Adrenal gland (tissue), 12 donors: ENCODE measurements around the gene PDZRN3. TPM values are rescaled to one million over a fixed set of nuclear protein-coding genes. Genes with fewer than 3 reads are reported as not detected.

Experiments
- DNase-seq, 7 donors: peaks; one replicate each; pipeline ENCODE4 v3.0.0-alpha.2; 2019 to 2020
- H3K27ac ChIP-seq, 5 donors: fragments of 200-600 bp; sonication (generic) in 4 of 5; 1 replicate in 3 of 5; 2 replicates in 2 of 5; pipeline versions ENCODE4 v1.5.1 to v1.8.0; 2016 to 2020; ENCODE audit warnings: mild to moderate bottlenecking in 1 of 5
- H3K27me3 ChIP-seq: fragments of 200-600 bp; 2 replicates; pipeline ENCODE4 v1.8.0; 2021
- H3K36me3 ChIP-seq, 2 donors: fragments of 200-600 bp; replicated peaks in 1 of 2; 1 replicate in 1 of 2; 2 replicates in 1 of 2; pipeline versions ENCODE4 v1.5.1 to v1.8.0; 2018 to 2022
- H3K4me1 ChIP-seq, 2 donors: fragments of 200-600 bp; replicated peaks in 1 of 2; 1 replicate in 1 of 2; 2 replicates in 1 of 2; pipeline versions ENCODE4 v1.5.1 to v1.8.0; 2018 to 2021
- H3K4me3 ChIP-seq, 4 donors: fragments of 200-600 bp; sonication (generic) in 3 of 4; one replicate each; pipeline ENCODE4 v1.5.1; 2016 to 2018
- H3K9me3 ChIP-seq, 3 donors: fragments of 200-600 bp; sonication (generic) in 1 of 3; replicated peaks in 1 of 3; 1 replicate in 2 of 3; 2 replicates in 1 of 3; pipeline versions ENCODE4 v1.5.1 to v1.8.0; 2016 to 2021
- CTCF ChIP-seq, 6 experiments: fragments of 450-650 bp in 4 of 6; fragments of 200-600 bp in 2 of 6; sonication (generic) in 1 of 6; IDR thresholded peaks; 1 replicate in 5 of 6; 2 replicates in 1 of 6; pipeline versions ENCODE4 v1.5.1 to v1.8.0; 2016 to 2021; ENCODE audit warnings: antibody characterized with exemption in 6 of 6, mild to moderate bottlenecking in 2 of 6, moderate library complexity in 1 of 6
- POLR2A ChIP-seq, 2 donors: fragments of 450-650 bp; IDR thresholded peaks; one replicate each; pipeline ENCODE4 v1.6.1; 2017; ENCODE audit warnings: antibody characterized with exemption in 2 of 2, mild to moderate bottlenecking in 2 of 2, moderate library complexity in 1 of 2
- WGBS, 4 donors: extraction: QIAGEN DNeasy Blood & Tissue Kit in 2 of 4; methylation state at CpG; one replicate each; pipeline versions ENCODE4 v1.1.5 to v1.1.7; 2013 to 2017; 5-methylcytosine and 5-hydroxymethylcytosine counted together
- intact Hi-C, 2 donors: fragments of 100-400 bp; cut with DNase I; formaldehyde crosslinking; loops; one replicate each; pipeline versions ENCODE4 v1.14.1 to v1.15.0; 2022 to 2023
- polyA plus RNA-seq, 3 donors: library from polyadenylated mRNA; stranded (reverse); fragments of 200-250 nt in 2 of 3; fragments of 350-450 nt in 1 of 3; fragmentation: Illumina TruSeq in 1 of 3; extraction: RNeasy Lipid Tissue Mini Kit (QIAGEN cat#74804) in 1 of 3; gene quantifications; one replicate each; pipeline ENCODE4 v1.2.3, GENCODE V29; 2013 to 2014
- total RNA-seq, 9 donors: library from RNA; depleted of rRNA in 4 of 9; stranded (reverse); fragments of >200 nt in 4 of 9; fragments of 120-200 nt in 1 of 9; fragmentation: NEBNext Ultra II Directional in 1 of 9; extraction: Animal tissue kit (Norgen Biotek cat#: 25700) in 1 of 9; gene quantifications; one replicate each; pipeline versions ENCODE4 v1.1.0 to v1.2.4, GENCODE V29; 2013 to 2023
- donor health status: healthy with polysubstance abuse.
- donor health status: Bipolar disorder and iron deficiency.
- donor health status: DM: yes; HTN: yes; CAD: no.
- donor health status: DM: no; HTN: no; CAD: no.
- donor health status: DM: no; HTN: no; CAD: no.
- donor health status: DM: yes; HTN: yes; CAD: no.

Gene PDZRN3
- total and polyA plus RNA-seq, 12 donors = 11.5 to 126 (median 64.1) TPM

- no peaks in the 10 kb centered on the region for H3K9me3 ChIP-seq
- TF ChIP-seq POLR2A (IDR thresholded peaks at IDR 0.05) = no peak
- no peak for TF ChIP-seq CTCF (IDR thresholded peaks at IDR 0.05)
- intact Hi-C loops = no loop called here
- H3K27ac ChIP-seq = peak overlapping the region in 1 of 5 donors; percentile 53
- 55 to 76% (median 72%) methylated on average over 6 to 7 of the region's 7 CpGs for WGBS, 4 donors
- no peaks in the 10 kb centered on the region for H3K36me3 ChIP-seq
- no peak overlapping the region for H3K4me3 ChIP-seq
- DNase-seq = no peak
- peaks cover 0 to 16% of the 10 kb centered on the region in 2 donors for H3K4me1 ChIP-seq
- H3K27me3 ChIP-seq = no peaks in the 10 kb centered on the region
These were observed 198.1 kb downstream of the PDZRN3 start for GRCh38 chr3:73426606-73427005.

GRCh38 chr3:73423116-73423515 lies 201.6 kb downstream of the PDZRN3 start:
- Histone ChIP-seq H3K27me3 (no peaks in the 10 kb centered on the region), H3K4me1 (peaks cover 5 to 27% of the 10 kb centered on the region in 2 donors), H3K4me3 (no peak overlapping the region), H3K9me3 (no peaks in the 10 kb centered on the region), H3K27ac (peak overlapping the region in 2 of 5 donors; percentile 17 to 19), H3K36me3 (no peaks in the 10 kb centered on the region)
- intact Hi-C loops = no loop called here
- 61 to 73% (median 62%) methylated on average over 3 of the region's 3 CpGs for WGBS, 4 donors
- TF ChIP-seq POLR2A (IDR thresholded peaks at IDR 0.05) (no peak), CTCF (IDR thresholded peaks at IDR 0.05) (no peak)
- no peak for DNase-seq

GRCh38 chr3:73422571-73422970 lies 202.2 kb downstream of the PDZRN3 start:
- DNase-seq = peak in 1 of 7 donors; percentile 8
- H3K9me3 ChIP-seq = no peaks in the 10 kb centered on the region
- peaks cover 5 to 27% of the 10 kb centered on the region in 2 donors for H3K4me1 ChIP-seq
- intact Hi-C loops = no loop called here
- no peak overlapping the region for H3K4me3 ChIP-seq
- TF ChIP-seq POLR2A (IDR thresholded peaks at IDR 0.05) (no peak), CTCF (IDR thresholded peaks at IDR 0.05) (no peak)
- H3K27ac ChIP-seq = peak overlapping the region in 2 of 5 donors; percentile 10 to 17
- 20 to 52% (median 44%) methylated on average over 2 of the region's 2 CpGs for WGBS, 4 donors
- no peaks in the 10 kb centered on the region for H3K36me3 ChIP-seq
- no peaks in the 10 kb centered on the region for H3K27me3 ChIP-seq

GRCh38 chr3:73419942-73420341 lies 204.8 kb downstream of the PDZRN3 start:
- 68 to 86% (median 79%) methylated on average over 2 to 3 of the region's 3 CpGs for WGBS, 4 donors
- no peaks in the 10 kb centered on the region for H3K36me3 ChIP-seq
- peaks cover 5 to 23% of the 10 kb centered on the region in 2 donors for H3K4me1 ChIP-seq
- H3K9me3 ChIP-seq = no peaks in the 10 kb centered on the region
- peak overlapping the region in 3 of 5 donors; percentile 21 to 57 (median 35) for H3K27ac ChIP-seq
- H3K4me3 ChIP-seq = no peak overlapping the region
- H3K27me3 ChIP-seq = no peaks in the 10 kb centered on the region
- TF ChIP-seq CTCF (IDR thresholded peaks at IDR 0.05) (no peak), POLR2A (IDR thresholded peaks at IDR 0.05) (no peak)
- intact Hi-C loops = no loop called here
- DNase-seq = no peak
